ENCODE results near the gene FBXL7. TPM values are rescaled to one million over a fixed set of nuclear protein-coding genes. Genes with fewer than 3 reads are reported as not detected.

FBXL7 gene
- total and polyA plus RNA-seq, 2 donors (not counting 3 experiments of a cell fraction or from before 2014, with no cell fraction given) = 23.5 to 32.2 TPM

GRCh38 chr5:15526413-15526812 lies 26.4 kb downstream of the FBXL7 start:
- Histone ChIP-seq H2AFZ (ENCODE audit: low read depth, low read length) (no peak overlapping the region), H3K79me2 (ENCODE audit: control insufficient read depth, insufficient read depth, low read length) (peaks cover 12% of the 10 kb centered on the region), H3K27me3 (ENCODE audit: control insufficient read depth in 2 of 2, insufficient read depth in 2 of 2, low read length in 2 of 2) (no peaks in the 10 kb centered on the region), H3K9me3 (replicated peaks; ENCODE audit: control insufficient read depth, insufficient read depth, low read length) (no peaks in the 10 kb centered on the region), H3K9ac (replicated peaks; ENCODE audit: extremely low read depth, insufficient read depth, low read length) (no peak overlapping the region), H3K27ac (ENCODE audit: insufficient read depth, low read depth, low read length) (no peak overlapping the region), H3K9me1 (replicated peaks; ENCODE audit: control insufficient read depth, extremely low read depth, insufficient read depth, low read length) (no peaks in the 10 kb centered on the region), H3K4me2 (ENCODE audit: insufficient read depth, low read length) (no peak overlapping the region), H3K4me1 (ENCODE audit: control insufficient read depth, extremely low read depth, insufficient read depth, low read length) (no peaks in the 10 kb centered on the region), H4K20me1 (replicated peaks; ENCODE audit: control insufficient read depth, extremely low read depth, insufficient read depth, low read length) (no peaks in the 10 kb centered on the region), H3K4me3 (replicated peaks in 1 of 3; ENCODE audit: insufficient read depth in 1 of 3, low read depth in 1 of 3, low read length in 3 of 3) (no peak overlapping the region), H3K36me3 (ENCODE audit: control insufficient read depth in 2 of 2, extremely low read depth in 1 of 2, insufficient read depth in 2 of 2, low read length in 2 of 2) (no peaks in the 10 kb centered on the region)
- ChIA-PET POLR2A (no interaction called here), CTCF (no interaction called here)
- dilution Hi-C loops (cut with MboI; ENCODE audit: extremely low pct_ligation_motif_present, low sequenced_read_pairs) (no loop called here), intact Hi-C loops (cut with micrococcal nuclease) (no loop called here)
- FAIRE-seq (no peak), DNase-seq (ENCODE audit: low read depth, low spot score) (no peak)
- no peak for TF ChIP-seq MYC (IDR thresholded peaks at IDR 0.05; ENCODE audit: low read depth, low read length)
- no peak for TF ChIP-seq EZH2 (IDR thresholded peaks at IDR 0.05; ENCODE audit: borderline replicate concordance, low read depth, low read length, severe bottlenecking)
- no peak for TF ChIP-seq CTCF (IDR thresholded peaks at IDR 0.05; ENCODE audit: extremely low read depth in 1 of 2, insufficient read depth in 1 of 2, low read depth in 1 of 2, low read length in 2 of 2)
- no peak for TF ChIP-seq MAX (IDR thresholded peaks at IDR 0.05; ENCODE audit: insufficient read depth, insufficient read length)
- TF ChIP-seq GATA2 (IDR thresholded peaks at IDR 0.05; ENCODE audit: insufficient read depth, insufficient read length, low read depth, low read length) = no peak
- no peak for TF ChIP-seq POLR2AphosphoS5 (IDR thresholded peaks at IDR 0.05; ENCODE audit: insufficient read depth, low read depth, low read length)
- TF ChIP-seq FOS (IDR thresholded peaks at IDR 0.05; ENCODE audit: borderline replicate concordance, insufficient read depth, low read length) = no peak
- TF ChIP-seq POLR2A (IDR thresholded peaks at IDR 0.05; ENCODE audit: low read depth, low read length) = no peak
- no peak for TF ChIP-seq JUN (IDR thresholded peaks at IDR 0.05; ENCODE audit: borderline replicate concordance, insufficient read depth, insufficient read length, low read depth)
- BruUV-seq (replicated peaks) = no TSS peak

Measured in endothelial cell of umbilical vein (primary cell).